NCI-H82 (cell line): ENCODE results near the gene ANKRD17.
"Not testable (repeated sequence)": the region's sequence is repeated elsewhere in the genome, so short reads cannot be mapped to it uniquely, and the experiment has no call there.

Source experiments
- DNase-seq: peaks from one replicate; lab custom pipeline; 2025; lab: John Stamatoyannopoulos, UW

The ANKRD17 gene

DNA sequence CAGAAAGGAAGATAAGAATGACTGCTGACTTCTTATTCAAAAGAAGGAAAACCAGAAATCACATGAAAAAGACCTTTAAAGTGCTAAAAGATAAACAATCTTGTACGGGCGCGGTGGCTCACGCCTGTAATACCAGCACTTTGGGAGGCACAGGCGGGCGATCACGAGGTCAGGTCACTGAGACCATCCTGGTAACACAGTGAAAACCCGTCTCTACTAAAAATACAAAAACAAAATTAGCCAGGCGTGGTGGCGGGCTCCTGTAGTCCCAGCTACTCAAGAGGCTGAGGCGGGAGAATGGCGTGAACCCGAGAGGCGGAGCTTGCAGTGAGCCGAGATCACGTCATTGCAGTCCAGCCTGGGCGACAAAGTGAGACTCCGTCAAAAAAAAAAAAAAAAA is 54.6 kb downstream of the ANKRD17 start:
- not testable (repeated sequence) for DNase-seq

DNA sequence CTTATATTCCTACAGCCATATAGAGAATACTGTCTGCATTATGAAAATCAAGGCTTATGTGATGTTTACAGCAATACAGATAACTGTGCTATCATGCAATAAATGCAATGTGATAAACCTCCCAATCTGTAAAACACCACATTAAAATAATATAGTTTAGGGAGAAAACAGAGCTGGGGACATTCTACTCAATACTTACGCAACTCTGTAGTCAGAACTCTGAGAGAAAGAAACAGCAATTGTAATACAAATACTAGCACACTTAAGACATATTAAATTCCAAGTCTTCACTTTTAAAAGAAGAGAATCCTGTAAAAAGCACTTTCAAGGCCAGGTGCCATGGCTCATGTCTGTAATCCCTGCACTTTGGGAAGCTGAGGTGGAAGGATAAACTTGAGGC is 61.4 kb downstream of the ANKRD17 start:
- DNase-seq, result no peak

DNA sequence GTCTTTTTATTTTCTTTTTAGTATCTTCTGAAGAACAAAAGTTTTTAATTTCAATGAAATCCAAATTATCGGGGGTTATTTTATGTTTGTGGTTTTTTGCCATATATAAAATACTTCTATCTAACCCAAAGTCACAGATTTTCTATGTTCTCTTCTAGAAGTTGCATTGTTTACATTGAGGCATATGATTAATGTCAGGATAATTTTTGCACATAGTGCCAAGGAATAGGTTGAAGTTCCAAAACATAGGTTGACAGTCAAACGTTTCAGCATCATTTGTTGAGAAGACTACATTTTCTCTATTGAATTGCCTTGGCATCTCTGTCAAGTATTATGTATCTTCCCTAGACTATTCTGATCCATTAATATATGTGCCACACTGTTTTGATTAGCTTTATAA is 64.5 kb downstream of the ANKRD17 start:
- DNase-seq, result no peak

DNA sequence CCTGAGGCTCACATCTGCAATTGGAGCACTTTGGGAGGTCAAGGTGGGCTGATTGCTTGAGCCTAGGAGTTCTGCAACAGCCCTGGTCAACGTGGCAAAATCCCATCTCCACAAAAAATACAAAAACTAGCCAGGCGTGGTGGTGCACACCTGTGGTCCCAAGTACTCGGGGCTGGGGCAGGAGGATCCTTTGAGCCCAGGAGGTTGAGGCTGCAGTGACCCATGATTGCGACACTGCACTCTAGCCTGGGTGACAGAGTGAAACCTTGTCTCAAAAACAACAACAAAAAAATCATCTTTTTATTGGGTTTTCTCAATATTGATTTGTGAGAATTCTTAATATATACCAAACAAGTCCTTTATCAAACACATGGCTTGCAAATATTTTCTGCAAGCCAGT is 64.9 kb downstream of the ANKRD17 start:
- DNase-seq, result no peak

DNA sequence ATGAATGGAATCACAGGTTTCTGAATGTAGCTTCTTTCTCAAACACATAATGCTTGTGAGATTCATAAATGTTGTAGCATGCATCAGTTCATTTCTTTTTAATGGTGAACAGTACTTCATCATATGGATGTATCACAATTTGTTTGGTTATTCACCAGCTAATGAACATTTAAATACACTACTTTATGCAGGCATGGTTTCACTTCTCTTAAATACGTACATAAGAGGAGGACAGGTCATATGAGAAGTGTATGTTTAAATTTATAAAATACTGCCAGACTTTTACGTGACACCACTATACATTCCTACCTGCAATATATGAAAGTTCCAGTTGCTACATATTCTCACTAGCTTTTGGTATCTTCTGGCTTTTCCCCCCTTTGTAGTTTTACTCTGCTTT is 65.4 kb downstream of the ANKRD17 start:
- no peak for DNase-seq

DNA sequence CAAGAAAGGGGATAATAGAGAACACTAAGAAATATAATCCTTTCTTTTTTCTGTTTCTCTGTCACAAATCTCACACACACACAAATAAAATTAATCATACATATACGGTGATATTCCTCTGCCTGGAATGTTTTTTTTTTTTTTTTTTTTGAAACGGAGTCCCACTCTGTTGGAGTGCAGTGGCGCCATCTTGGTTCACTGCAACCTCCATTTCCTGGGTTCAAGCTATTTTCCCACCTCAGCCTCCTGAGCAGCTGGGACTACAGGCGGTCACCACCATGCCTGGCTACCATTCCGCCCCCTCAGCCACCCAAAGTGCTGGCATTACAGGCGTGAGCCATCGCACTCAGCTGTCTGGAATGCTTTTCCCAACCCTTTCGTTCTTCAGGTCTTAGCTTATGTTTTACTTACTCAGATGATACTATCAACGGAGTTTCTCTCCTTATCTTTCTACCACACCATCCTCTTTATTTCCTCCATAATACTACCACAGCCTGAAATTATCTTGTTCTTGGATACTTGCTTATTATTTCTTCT is 69.3 kb downstream of the ANKRD17 start:
- DNase-seq, result no peak

DNA sequence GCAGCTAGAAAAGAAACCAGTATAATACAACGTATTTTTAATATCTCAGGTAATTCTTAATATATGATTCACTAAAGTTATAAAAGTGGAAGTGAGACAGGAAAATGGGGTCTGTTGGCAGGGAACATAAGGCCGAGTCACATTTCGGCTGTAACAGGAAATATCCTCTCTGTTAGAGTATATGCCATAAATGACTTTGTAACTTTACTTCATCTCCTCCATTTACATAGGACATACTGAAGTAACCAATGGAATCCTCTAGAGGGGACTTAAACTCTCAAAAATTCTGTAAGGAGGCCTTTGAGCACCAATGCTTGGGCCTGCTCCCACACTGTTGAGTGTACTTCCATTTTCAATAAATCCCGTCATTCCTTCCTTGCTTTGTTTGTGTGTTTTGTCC is 71.3 kb downstream of the ANKRD17 start:
- DNase-seq, result peak; percentile 3

DNA sequence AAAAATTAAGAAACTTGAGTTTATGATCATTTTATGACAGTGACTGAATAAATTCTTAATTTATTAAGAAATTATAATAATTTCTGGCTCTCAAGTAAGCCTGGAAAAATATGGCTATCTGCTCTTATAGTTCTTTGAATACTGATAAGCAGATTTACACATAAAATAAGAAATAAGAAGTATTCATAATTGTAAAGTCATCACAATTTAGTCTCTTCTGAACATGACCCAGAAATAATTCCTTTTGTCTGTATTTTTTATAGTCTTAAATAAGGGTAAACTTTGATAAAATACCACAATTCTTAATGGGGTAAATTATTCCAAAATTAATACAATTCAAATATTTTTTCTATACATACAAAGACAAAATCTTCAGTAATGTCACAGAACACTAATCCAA is 72.7 kb downstream of the ANKRD17 start:
- DNase-seq, result no peak

DNA sequence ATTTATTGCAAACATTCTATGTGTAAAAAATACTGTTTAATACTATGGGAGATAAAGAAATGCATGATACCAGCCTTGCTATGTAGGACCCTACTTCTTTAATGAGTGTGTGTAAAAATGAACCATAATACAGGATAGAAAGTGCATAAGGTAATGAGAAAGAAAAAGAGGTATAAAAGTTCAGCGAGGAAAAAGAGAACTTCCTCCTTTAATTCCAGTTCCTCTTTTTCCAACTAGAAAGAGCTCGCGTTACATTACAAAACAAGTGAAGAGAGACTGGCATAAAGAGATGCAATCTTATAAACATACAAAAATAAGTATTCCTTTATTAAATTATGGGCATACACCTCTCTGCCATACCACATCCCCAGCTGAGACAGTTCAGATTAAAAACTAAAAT is 77.4 kb downstream of the ANKRD17 start:
- no peak for DNase-seq

DNA sequence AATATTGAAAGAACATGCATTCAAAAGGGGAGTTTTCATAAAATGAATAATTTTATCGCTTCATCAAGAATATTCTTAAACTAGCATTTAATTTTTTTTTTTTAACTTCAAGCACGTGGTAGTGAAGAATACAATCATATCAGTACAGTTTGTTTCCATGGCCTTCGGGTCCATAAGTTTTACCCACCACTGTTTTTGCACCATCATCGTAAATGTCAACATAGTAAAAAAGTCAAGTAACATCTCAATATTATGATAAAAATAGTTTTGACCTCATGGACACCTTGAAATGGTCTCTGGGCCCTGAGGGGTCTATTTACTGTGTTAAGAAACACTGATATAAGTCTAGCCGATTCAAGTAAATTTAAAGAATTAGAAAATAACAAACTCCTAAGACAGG is 80.2 kb downstream of the ANKRD17 start:
- no peak for DNase-seq

DNA sequence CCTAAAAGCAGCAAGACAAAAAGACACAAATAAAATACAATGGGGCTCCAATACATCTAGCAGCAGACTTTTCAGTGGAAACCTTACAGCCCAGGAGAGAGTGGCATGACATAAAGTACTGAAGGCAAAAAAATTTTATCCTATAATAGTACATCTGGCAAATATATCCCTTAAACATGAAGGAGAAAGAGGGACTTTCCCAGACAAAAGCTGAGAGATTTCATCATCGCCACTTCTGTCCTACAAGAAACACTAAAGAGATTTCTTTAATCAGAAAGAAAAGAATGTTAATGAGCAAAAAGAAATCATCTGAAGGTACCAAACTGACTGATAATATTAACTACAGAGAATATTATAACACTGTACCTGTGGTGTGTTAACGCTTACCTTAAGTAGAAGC is 86.4 kb downstream of the ANKRD17 start:
- DNase-seq, result no peak

DNA sequence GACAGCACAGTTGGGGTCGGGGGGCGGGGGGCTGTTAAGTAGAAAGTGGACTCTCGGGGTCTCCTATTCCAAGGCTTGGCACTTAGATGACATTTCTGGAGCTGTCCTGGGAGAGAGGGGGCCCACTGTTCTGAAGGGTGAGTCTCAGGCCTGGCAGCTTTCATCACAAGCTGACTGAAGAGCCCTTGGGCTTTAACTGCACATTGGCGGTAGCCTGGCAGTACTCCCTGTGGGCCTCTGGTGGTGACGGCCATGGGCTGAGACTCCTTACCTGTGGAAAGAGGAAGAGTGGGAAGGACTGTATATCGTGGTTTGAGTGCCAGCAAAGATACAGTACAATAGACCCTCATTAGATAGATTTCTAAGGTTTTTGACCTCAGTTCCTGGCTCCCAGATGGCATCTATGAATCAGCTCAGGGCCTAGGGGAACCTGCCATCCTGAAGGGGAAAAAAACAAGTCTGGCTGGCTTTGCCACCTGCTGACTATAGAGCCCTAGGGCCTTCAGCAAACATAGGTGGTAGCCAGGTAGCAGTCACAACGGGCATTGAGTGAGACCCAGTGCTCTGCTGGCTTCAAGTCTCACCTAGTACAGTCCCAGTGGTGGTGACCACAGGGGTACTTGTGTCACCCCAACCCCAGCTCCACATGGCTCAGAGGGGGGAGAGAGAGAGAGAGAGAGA is 87.9 kb downstream of the ANKRD17 start:
- no peak for DNase-seq

DNA sequence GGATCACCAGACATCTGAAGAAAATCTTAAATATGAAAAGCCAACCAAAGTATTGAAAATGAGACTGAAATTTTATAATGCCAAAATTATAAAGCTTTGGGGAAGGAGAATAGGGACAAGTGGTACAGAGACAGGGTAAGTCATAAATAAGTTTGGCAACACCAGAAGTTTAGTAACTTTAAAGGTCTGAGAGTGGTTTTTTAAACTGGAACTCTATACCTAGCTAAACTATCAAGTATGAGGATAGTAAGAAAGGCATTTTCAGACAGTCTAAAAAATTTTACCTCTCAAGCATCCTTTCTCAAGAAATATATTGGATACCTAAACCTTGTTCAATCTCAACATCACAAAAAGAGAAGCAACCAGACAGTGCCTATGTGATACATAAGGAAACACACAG is 92.4 kb downstream of the ANKRD17 start:
- no peak for DNase-seq

DNA sequence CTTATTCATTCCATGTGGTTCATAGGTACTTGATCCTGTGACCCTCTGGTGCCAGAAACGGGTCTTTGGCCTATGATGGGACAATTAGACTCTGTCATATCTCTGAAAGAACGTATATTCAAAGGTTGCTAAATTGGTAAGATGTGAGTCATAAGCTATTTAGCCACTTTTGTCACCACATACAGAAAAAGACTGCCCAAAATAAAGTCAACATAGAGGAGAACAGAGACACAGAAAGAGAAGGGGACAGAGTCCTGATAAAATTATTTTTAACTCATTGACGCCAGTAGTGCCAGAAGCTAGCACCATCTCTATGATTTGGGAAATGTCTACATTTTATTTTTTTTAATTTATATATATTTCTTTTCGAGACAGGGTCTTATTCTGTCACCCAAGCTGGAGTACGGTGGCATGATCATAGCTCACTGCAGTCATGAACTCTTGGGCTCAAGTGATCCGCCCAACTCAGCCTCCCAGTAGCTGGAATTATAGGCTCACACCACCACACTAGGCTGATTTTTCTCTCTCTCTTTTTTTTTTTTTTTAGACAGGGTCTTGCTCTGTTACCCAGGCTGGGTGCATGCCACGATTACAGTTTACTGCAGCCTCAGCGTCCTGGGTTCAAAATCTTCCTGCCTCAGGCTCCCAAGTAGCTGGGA is 96.9 kb downstream of the ANKRD17 start:
- DNase-seq, result no peak

DNA sequence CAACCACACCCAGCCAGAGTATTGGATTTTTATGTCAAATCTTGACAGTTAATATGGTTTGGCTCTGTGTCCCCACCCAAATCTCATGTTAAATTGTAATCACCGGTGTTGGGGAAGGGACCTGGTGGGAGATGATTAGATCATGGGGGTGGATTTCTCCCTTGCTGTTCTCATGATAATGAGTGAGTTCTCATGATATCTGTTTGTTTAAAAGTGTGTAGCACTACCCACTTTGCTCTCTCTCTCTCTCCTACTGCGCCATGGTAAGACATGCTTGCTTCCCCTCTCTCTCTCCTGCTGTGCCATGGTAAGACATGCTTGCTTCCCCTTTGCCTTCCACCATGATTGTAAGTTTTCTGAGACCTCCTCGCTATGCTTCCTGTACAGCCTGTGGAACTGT is 102.2 kb downstream of the ANKRD17 start:
- no peak for DNase-seq

DNA sequence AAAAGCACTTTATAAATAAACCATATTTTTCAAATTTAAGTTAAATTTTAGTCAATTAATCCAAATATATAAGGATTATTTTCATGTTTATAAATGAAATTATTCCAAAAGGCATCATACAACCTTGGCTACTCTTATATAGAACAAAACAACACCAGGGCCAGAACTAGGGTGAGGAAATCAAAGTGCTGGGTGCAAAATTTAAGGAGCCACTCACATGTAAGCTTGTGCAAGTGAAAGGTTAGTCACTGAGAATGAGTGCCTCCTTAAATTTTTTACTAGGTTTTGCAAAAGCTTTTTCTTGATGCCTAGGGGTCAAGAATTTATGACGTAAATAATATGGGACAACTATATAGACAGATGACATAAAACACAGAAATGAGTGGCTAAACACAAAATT is 105.7 kb downstream of the ANKRD17 start:
- DNase-seq, result no peak

DNA sequence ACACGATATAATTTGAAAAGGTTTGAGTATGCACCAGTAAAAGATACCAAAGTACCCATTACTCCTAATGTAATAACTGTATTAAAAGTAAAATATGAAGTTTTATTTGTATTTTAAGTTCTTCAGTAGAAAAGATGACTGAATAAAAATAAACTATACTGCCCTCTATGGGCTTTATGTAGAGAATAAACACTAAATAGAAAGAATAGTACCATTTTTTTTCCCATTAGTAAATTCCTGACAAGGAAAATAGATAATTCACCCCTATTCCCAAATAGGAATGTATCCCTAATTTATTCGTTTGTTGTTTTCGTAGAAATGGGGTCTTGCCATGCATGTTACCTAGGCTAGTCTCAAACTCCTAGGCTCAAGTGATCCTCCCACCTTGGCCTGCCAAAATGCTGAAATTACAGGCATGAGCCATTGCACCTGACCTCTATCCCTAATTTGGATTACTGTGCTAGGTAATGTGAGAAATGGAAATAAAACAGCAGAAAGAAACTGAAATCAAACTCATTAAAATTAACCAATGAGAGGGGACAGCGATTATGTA is 115.5 kb downstream of the ANKRD17 start:
- no peak for DNase-seq

DNA sequence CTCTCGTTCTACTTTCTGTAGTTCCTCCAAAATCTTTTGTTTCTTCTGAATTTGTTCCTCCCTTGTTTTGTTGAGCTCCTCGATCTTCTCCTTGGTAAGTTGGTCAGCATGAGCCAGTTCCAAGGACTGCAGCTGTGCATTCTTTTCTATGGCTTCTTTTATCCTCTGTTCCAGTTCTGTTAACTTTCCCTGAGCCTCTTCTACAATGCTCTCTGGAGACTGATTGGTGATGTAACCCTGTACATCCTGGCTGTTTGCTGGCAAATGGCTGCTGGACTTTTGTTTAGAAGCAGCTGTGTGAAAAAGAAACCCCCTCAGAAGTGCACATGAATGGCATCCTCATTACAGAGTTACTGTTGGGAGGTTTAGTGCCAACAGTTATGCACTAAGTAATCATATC is 118.6 kb downstream of the ANKRD17 start:
- DNase-seq, result no peak

DNA sequence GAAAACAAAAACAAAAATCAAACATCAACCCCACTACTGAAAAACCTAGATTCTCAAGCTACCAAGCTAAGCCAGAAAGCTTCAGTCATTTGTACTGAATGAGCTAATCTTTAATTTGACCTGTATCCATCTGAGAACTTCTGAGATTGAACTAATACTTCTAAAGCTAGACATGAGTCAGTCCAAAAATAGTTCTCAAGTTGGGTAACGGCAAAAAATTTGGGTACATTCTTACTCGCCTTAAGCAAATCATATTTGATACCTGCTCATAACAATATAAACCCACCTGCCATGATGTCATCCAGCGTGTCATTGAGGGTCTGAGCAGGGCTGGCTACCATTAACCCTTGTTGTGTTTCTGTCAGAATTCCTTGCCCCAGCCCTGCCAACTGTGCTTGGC is 119.4 kb downstream of the ANKRD17 start:
- no peak for DNase-seq

DNA sequence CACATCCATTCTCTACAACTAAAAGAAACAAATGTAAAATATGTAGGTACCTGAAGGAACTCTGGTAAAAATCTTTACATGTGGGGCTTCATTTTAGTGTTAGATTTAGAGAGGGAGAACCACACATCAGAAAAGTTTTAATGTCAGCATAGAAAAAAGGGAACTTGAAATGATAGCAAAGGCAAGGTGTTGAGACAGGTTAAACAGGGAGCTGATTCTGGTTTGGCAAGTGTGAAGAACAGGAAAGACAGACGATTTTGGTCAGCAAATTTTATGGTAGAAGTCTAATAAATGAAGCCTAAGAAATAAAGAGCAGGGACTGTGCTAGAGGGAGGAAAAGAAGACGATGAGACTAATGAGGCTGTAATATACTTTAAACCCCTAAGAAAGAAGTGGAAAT is 121.5 kb downstream of the ANKRD17 start:
- DNase-seq, result no peak

DNA sequence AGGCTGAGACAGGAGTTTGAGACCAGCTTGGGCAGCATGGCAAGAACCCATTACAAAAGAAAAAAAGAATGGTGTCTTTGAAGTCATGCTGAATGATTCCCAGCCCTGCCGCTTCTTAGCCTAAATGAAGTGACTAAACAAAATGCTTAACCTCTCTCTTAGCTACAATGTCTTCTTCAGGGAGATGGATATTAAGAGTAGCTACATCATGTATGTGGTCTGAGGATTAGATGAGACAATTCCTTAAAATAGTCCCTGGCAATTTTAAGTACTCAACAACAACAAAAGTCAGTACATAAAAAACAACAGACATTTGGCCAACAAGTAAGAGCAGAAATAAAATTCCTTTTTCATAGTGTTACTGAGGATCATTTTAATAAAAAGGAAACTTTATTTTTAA is 124.8 kb downstream of the ANKRD17 start:
- no peak for DNase-seq

DNA sequence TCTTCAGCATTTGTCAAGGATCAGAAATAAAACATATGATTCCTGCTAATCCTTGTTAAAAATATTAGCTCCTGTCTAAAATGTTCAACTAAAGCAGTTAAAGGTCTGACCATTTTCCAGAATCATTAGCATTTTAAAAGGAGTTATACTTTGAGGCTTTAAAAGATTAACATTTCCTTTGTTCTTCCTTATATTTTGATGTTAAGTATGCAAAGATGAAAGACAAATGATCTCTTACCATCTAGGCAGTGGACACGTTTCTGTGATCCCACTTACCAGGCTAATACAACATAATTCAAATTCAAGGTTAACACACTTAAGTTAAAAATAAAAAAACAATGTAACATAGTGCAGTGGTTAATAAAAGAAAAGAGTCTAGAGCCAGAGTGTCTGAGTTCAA is 127.3 kb downstream of the ANKRD17 start:
- DNase-seq, result no peak

DNA sequence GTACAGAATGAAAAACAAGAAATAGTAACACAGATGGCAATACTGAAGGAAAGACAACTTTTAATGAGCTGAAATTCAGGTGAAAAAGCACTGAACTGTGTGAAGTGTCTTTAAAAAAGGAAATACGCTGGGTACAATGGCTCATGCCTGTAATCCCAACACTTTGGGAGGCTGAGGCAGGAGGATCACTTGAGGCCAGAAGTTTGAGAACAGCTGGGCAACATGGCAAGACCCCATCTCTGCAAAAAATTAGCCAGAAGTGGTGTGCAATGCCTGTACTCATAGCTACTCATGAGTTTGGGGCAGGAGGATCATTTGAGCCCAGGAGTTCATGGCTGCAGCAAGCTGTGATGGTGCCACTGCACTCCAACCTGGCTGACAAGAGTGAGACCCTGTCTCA is 129.3 kb downstream of the ANKRD17 start:
- no peak for DNase-seq
